Measurements from ENCODE around the gene PRKG1.

DNA sequence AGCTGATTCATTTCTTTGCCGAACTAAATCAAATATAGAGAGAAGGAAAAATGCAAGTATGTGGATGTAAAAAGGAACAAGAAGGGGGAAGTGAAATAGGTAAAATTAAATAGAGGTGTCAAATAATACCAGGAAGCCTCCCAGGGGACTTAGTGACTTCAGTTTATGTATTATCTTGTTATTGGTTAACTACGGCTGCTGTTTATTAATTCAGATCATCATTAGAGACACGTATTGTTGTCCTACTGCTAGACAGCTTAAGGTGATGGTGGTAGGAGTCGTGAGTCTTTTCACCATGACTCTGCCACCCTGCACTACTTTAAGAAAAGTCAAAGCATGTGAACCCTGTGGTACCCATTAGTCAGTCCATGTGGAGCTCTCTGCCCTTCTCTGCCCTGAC, 289.1 kb downstream of the PRKG1 start:
- TF ChIP-seq POLR2AphosphoS5 (IDR thresholded peaks at IDR 0.05; ENCODE audit: low read depth, low read length) (no peak), POLR2A (IDR thresholded peaks at IDR 0.05; ENCODE audit: low read depth, low read length) (no peak), TAF1 (IDR thresholded peaks at IDR 0.05; ENCODE audit: borderline replicate concordance, low read depth, low read length) (no peak)
